PC-9 (cell line): ENCODE results near the gene MTF2.

Experiments
- EZH2 ChIP-seq: fragments of 200-600 bp; sonication (generic); IDR thresholded peaks from 2 replicates; pipeline ENCODE4 v1.8.0; 2017; ENCODE audit warnings: antibody characterized with exemption, low read depth
- TF ChIP-seq, protein P1 (sequence below): fragments of 200-600 bp; sonication (generic); conservative IDR thresholded peaks from 2 replicates; pipeline ENCODE4 v1.6.1; 2017; ENCODE audit warnings: mixed run types, antibody characterized with exemption, mild to moderate bottlenecking, moderate library complexity

DNA sequence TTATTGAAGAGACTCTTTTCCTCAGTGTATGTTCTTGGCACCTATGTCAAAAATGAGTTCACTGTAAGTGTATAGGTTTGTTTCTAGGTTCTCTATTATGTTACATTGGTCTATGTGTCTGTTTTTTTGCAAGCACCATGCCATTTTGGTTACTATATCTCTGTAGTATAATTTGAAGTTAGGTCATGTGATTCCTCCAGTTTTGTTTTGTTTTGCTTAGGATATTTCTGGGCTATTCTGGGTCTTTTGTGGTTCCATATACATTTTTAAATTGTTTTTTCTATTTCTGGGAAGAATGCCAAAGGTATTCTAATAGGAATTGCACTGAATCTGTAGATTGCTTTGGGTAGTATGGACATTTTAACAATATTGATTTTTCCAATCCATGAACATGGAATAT is 87.9 kb downstream of the MTF2 start:
- TF ChIP-seq, protein P1, sequence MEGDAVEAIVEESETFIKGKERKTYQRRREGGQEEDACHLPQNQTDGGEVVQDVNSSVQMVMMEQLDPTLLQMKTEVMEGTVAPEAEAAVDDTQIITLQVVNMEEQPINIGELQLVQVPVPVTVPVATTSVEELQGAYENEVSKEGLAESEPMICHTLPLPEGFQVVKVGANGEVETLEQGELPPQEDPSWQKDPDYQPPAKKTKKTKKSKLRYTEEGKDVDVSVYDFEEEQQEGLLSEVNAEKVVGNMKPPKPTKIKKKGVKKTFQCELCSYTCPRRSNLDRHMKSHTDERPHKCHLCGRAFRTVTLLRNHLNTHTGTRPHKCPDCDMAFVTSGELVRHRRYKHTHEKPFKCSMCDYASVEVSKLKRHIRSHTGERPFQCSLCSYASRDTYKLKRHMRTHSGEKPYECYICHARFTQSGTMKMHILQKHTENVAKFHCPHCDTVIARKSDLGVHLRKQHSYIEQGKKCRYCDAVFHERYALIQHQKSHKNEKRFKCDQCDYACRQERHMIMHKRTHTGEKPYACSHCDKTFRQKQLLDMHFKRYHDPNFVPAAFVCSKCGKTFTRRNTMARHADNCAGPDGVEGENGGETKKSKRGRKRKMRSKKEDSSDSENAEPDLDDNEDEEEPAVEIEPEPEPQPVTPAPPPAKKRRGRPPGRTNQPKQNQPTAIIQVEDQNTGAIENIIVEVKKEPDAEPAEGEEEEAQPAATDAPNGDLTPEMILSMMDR: no peak
- no peak for TF ChIP-seq EZH2
